GM21526 (cell line): Measurements from ENCODE around the gene ATP1A3.

Source experiments
- ATAC-seq: cut with Tn5 transposase; IDR thresholded peaks from one replicate; pipeline ENCODE4 v1.9.1; 2021; ENCODE audit warnings: moderate library complexity; ENCODE audit not compliant: unreplicated experiment, low FRiP score

Gene ATP1A3

DNA sequence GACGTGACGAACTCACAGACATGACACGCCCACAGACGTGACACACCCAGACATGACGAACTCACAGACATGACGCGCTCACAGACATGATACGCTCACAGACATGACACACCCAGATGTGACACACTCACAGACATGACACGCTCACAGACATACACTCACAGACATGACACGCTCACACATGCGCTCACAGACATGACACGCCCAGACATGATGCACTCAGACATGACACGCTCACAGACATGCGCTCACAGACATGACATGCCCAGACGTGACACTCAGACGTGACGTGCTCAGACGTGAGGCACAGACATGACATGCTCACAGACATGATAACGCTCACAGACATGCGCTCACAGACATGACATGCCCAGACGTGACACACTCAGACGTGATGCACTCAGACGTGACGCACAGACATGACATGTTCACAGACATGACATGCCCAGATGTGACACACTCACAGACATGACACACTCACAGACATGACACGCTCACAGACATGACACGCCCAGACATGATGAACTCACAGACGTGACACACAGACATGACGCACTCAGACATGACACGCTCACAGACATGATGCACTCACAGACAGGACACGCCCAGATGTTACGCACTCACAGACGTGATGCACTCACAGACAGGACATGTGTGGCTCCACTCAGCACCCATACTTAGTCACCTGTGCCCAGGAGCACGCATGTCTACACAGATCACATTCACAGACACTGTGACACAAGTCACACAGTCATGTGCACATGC lies 73.9 kb downstream of the ATP1A3 start:
- no peak for ATAC-seq

DNA sequence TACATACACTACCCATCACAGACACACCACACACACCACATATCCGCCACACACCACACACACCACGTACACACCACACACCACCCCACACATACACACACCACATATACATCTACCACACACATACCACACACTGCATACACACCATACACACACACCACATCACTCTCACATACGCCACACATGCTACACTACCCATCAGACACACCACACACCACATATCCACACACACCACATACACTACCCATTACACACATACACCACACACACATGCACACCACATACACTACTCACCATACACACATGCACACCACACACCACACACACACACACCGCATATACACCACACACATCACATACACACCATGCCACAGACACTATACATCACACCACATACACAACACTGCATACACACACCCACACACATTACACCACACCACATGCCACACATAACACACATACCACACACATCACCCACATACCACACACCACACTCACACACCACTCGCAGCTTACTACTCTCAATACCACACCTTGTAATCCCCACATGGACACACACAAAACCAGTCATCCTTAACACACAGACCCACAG lies 75.3 kb downstream of the ATP1A3 start:
- no peak for ATAC-seq

DNA sequence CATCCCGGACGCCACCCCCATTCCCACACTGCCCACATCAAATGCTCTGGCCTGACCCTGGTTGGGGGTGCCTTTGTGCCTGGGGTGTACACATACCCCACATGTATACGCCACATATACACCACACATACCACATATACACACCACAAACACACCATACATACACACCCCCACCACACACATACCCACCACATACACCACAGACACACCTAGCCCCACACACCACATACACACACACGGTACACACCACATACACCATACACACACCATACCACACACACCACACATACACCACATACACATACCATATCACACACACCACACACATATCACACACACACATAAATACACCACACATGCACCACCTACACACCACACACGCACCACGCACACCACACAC lies 75.9 kb downstream of the ATP1A3 start:
- ATAC-seq = no peak

DNA sequence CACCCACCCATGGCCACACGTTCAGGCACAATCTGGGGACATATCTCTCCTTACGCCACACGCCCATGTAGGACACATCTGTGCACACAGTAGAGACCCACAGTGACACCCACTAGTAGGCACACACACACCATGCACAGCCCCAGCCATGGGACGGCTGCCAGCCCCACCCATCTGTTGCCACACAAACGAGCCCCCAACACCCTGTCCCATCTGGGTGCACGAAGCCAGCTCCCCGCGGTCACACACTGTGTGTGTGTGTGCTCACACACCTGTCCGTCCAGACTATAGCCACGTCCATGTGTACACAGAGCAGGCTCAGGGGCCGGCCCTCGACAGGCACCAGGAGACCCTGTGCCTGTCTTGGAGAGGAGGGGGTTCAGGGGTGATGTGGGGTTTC lies 76.4 kb downstream of the ATP1A3 start:
- no peak for ATAC-seq
